ENCODE results near the gene POLDIP2. TPM values are rescaled to one million over a fixed set of nuclear protein-coding genes. Genes with fewer than 3 reads are reported as not detected.

The POLDIP2 gene
- polyA plus RNA-seq, 1 of the 3 experiments (the other 2 are of a cell fraction) = 98.1 TPM

GRCh38 chr17:28357901-28358197, 522 bp upstream of the POLDIP2 start:
- Histone ChIP-seq H3K27me3 (ENCODE audit: insufficient read depth) (no peaks in the 10 kb centered on the region), H3K9ac (peak overlapping the region; percentile 94), H2AFZ (ENCODE audit: low read depth) (peak overlapping the region; percentile 76; the same call in 1 of the 2 replicates), H3F3A (replicated peaks; ENCODE audit: insufficient read depth) (no peaks in the 10 kb centered on the region), H3K4me3 (ENCODE audit: low read depth in 2 of 2, low read length in 1 of 2) (peak overlapping the region; percentile 93 to 99), H3K4me1 (ENCODE audit: control insufficient read depth in 1 of 2, insufficient read depth in 2 of 2, low read depth in 1 of 2, low read length in 1 of 2) (peaks cover 14 to 15% of the 10 kb centered on the region in 2 experiments; a peak in 3 of 4 replicates), H3K36me3 (replicated peaks in 1 of 2; ENCODE audit: control insufficient read depth in 1 of 2, insufficient read depth in 2 of 2, low read length in 1 of 2) (peaks cover 47% of the 10 kb centered on the region in 2 experiments), H3K9me2 (no peaks in the 10 kb centered on the region), H4K20me1 (ENCODE audit: insufficient read depth) (no peaks in the 10 kb centered on the region), H3K4me2 (peak overlapping the region; percentile 94), H3K27ac (ENCODE audit: low read depth in 2 of 2, low read length in 1 of 2) (peak overlapping the region; percentile 34 to 69; a peak in 2 of 4 replicates), H3K79me2 (ENCODE audit: insufficient read depth) (peaks cover 41% of the 10 kb centered on the region), H3K9me3 (no peaks in the 10 kb centered on the region)
- no peak for DNase-seq
- ChIA-PET CTCF (interaction anchor here (0.8 to 2.1 kb wide), 5 partner anchors 11 to 59 kb away, joined by 3 to 7 read pairs (median 5); partner anchors contain the start of genes IFT20, TNFAIP1 and VTN), POLR2A (interaction anchor here (1.0 to 3.0 kb wide), 5 partner anchors 9 to 22 kb away, joined by 3 to 34 read pairs (median 15); partner anchors contain the start of genes IFT20, SARM1, TNFAIP1 and VTN)
- WGBS (ENCODE audit: low lambda C conversion rate) = 0% methylated on average over 4 of the region's 4 CpGs
- TF ChIP-seq RFX5 (IDR thresholded peaks at IDR 0.05; ENCODE audit: low read length) (no peak), EP300 (IDR thresholded peaks at IDR 0.05; ENCODE audit: borderline replicate concordance in 1 of 2, low read depth in 1 of 2, low read length in 1 of 2) (no peak), ELF1 (IDR thresholded peaks at IDR 0.05) (no peak), GABPA (IDR thresholded peaks at IDR 0.05; ENCODE audit: low read depth) (no peak), NRF1 (IDR thresholded peaks at IDR 0.05; ENCODE audit: low read depth, low read length) (no peak), EZH2phosphoT487 (IDR thresholded peaks at IDR 0.05; ENCODE audit: borderline replicate concordance, low read depth) (no peak), RCOR1 (IDR thresholded peaks at IDR 0.05; ENCODE audit: low read length) (no peak), TCF12 (IDR thresholded peaks at IDR 0.05) (no peak), YY1 (IDR thresholded peaks at IDR 0.05; ENCODE audit: low read depth) (no peak), MEF2A (IDR thresholded peaks at IDR 0.05; ENCODE audit: borderline replicate concordance, low read depth) (no peak), FOXM1 (IDR thresholded peaks at IDR 0.05; ENCODE audit: low read depth) (no peak), FOXJ3 (CRISPR knock-in tag; IDR thresholded peaks at IDR 0.05) (no peak), SIN3A (IDR thresholded peaks at IDR 0.05; ENCODE audit: borderline replicate concordance, low read depth, low read length) (no peak), SMC3 (IDR thresholded peaks at IDR 0.05; ENCODE audit: low read depth, low read length) (no peak), RXRA (IDR thresholded peaks at IDR 0.05; ENCODE audit: borderline replicate concordance, low read depth) (no peak), MXI1 (IDR thresholded peaks at IDR 0.05; ENCODE audit: low read depth, low read length) (no peak), GATA2 (CRISPR knock-in tag; IDR thresholded peaks at IDR 0.05) (no peak)
- TF ChIP-seq, protein P1, sequence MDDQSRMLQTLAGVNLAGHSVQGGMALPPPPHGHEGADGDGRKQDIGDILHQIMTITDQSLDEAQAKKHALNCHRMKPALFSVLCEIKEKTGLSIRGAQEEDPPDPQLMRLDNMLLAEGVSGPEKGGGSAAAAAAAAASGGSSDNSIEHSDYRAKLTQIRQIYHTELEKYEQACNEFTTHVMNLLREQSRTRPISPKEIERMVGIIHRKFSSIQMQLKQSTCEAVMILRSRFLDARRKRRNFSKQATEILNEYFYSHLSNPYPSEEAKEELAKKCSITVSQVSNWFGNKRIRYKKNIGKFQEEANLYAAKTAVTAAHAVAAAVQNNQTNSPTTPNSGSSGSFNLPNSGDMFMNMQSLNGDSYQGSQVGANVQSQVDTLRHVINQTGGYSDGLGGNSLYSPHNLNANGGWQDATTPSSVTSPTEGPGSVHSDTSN (IDR thresholded peaks at IDR 0.05) = no peak
- TF ChIP-seq, protein P2, sequence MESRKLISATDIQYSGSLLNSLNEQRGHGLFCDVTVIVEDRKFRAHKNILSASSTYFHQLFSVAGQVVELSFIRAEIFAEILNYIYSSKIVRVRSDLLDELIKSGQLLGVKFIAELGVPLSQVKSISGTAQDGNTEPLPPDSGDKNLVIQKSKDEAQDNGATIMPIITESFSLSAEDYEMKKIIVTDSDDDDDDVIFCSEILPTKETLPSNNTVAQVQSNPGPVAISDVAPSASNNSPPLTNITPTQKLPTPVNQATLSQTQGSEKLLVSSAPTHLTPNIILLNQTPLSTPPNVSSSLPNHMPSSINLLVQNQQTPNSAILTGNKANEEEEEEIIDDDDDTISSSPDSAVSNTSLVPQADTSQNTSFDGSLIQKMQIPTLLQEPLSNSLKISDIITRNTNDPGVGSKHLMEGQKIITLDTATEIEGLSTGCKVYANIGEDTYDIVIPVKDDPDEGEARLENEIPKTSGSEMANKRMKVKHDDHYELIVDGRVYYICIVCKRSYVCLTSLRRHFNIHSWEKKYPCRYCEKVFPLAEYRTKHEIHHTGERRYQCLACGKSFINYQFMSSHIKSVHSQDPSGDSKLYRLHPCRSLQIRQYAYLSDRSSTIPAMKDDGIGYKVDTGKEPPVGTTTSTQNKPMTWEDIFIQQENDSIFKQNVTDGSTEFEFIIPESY (IDR thresholded peaks at IDR 0.05; ENCODE audit: borderline replicate concordance, low read depth) = no peak
- TF ChIP-seq, protein P3, sequence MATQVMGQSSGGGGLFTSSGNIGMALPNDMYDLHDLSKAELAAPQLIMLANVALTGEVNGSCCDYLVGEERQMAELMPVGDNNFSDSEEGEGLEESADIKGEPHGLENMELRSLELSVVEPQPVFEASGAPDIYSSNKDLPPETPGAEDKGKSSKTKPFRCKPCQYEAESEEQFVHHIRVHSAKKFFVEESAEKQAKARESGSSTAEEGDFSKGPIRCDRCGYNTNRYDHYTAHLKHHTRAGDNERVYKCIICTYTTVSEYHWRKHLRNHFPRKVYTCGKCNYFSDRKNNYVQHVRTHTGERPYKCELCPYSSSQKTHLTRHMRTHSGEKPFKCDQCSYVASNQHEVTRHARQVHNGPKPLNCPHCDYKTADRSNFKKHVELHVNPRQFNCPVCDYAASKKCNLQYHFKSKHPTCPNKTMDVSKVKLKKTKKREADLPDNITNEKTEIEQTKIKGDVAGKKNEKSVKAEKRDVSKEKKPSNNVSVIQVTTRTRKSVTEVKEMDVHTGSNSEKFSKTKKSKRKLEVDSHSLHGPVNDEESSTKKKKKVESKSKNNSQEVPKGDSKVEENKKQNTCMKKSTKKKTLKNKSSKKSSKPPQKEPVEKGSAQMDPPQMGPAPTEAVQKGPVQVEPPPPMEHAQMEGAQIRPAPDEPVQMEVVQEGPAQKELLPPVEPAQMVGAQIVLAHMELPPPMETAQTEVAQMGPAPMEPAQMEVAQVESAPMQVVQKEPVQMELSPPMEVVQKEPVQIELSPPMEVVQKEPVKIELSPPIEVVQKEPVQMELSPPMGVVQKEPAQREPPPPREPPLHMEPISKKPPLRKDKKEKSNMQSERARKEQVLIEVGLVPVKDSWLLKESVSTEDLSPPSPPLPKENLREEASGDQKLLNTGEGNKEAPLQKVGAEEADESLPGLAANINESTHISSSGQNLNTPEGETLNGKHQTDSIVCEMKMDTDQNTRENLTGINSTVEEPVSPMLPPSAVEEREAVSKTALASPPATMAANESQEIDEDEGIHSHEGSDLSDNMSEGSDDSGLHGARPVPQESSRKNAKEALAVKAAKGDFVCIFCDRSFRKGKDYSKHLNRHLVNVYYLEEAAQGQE (IDR thresholded peaks at IDR 0.05; ENCODE audit: low read depth, low read length) = no peak

Measured in SK-N-SH (cell line).